Nephron progenitor cell (in vitro differentiated cells): ENCODE measurements around the gene MFRP.

Experiments
- DNase-seq: peaks from one replicate; pipeline ENCODE4 v3.0.0; 2021
- H3K27ac Mint-ChIP-seq: 2 replicates; pipeline ENCODE4 v1.8.0; 2021; ENCODE audit warnings: mild to moderate bottlenecking, moderate library complexity, mixed read lengths
- H3K27me3 Mint-ChIP-seq: 2 replicates; pipeline ENCODE4 v1.8.0; 2021; ENCODE audit warnings: mild to moderate bottlenecking, low read depth, mixed read lengths; ENCODE audit not compliant: poor library complexity
- H3K36me3 Mint-ChIP-seq: 2 replicates; pipeline ENCODE4 v1.8.0; 2021; ENCODE audit warnings: low read depth, mixed read lengths
- H3K4me1 Mint-ChIP-seq: 2 replicates; pipeline ENCODE4 v1.8.0; 2021; ENCODE audit warnings: mixed read lengths
- H3K4me3 Mint-ChIP-seq: 2 replicates; pipeline ENCODE4 v1.8.0; 2021; ENCODE audit warnings: mild to moderate bottlenecking, moderate library complexity, mixed read lengths
- H3K9me3 Mint-ChIP-seq: 2 replicates; pipeline ENCODE4 v1.8.0; 2021; ENCODE audit warnings: mild to moderate bottlenecking, moderate library complexity, mixed read lengths
- CTCF ChIP-seq: fragments of 200-600 bp; sonication (generic); IDR thresholded peaks from 2 replicates; pipeline ENCODE4 v1.5.0; 2021; ENCODE audit warnings: antibody characterized with exemption

Gene MFRP

GRCh38 chr11:119300198-119300964, 46.1 kb downstream of the MFRP start:
- H3K27ac Mint-ChIP-seq = no peak overlapping the region
- peaks cover 72% of the 10 kb centered on the region for H3K36me3 Mint-ChIP-seq
- H3K27me3 Mint-ChIP-seq = no peaks in the 10 kb centered on the region
- TF ChIP-seq CTCF = no peak
- DNase-seq = no peak
- H3K4me1 Mint-ChIP-seq = no peaks in the 10 kb centered on the region
- no peaks in the 10 kb centered on the region for H3K9me3 Mint-ChIP-seq
- H3K4me3 Mint-ChIP-seq = no peak overlapping the region

- Mint-ChIP-seq H3K4me3 (no peak overlapping the region), H3K4me1 (no peaks in the 10 kb centered on the region), H3K36me3 (peaks cover 64% of the 10 kb centered on the region), H3K27ac (no peak overlapping the region), H3K27me3 (no peaks in the 10 kb centered on the region), H3K9me3 (no peaks in the 10 kb centered on the region)
- TF ChIP-seq CTCF = no peak
- no peak for DNase-seq
Observed at GRCh38 chr11:119299416-119299815, 47.1 kb downstream of the MFRP start.

GRCh38 chr11:119298726-119299125, 47.8 kb downstream of the MFRP start:
- Mint-ChIP-seq H3K27ac (no peak overlapping the region), H3K27me3 (no peaks in the 10 kb centered on the region), H3K36me3 (peaks cover 58% of the 10 kb centered on the region), H3K4me1 (no peaks in the 10 kb centered on the region), H3K4me3 (no peak overlapping the region), H3K9me3 (no peaks in the 10 kb centered on the region)
- DNase-seq = no peak
- no peak for TF ChIP-seq CTCF

GRCh38 chr11:119297938-119298337, 48.6 kb downstream of the MFRP start:
- Mint-ChIP-seq H3K9me3 (no peaks in the 10 kb centered on the region), H3K27ac (no peak overlapping the region), H3K27me3 (no peaks in the 10 kb centered on the region), H3K4me1 (no peaks in the 10 kb centered on the region), H3K36me3 (peaks cover 58% of the 10 kb centered on the region), H3K4me3 (no peak overlapping the region)
- no peak for TF ChIP-seq CTCF
- no peak for DNase-seq

GRCh38 chr11:119295178-119295577, 51.3 kb downstream of the MFRP start:
- Mint-ChIP-seq H3K27me3 (no peaks in the 10 kb centered on the region), H3K27ac (no peak overlapping the region), H3K36me3 (peaks cover 66% of the 10 kb centered on the region), H3K4me1 (no peaks in the 10 kb centered on the region), H3K9me3 (peaks cover 20% of the 10 kb centered on the region), H3K4me3 (no peak overlapping the region)
- no peak for DNase-seq
- TF ChIP-seq CTCF = no peak

GRCh38 chr11:119293461-119293860, 53.0 kb downstream of the MFRP start:
- Mint-ChIP-seq H3K27me3 (no peaks in the 10 kb centered on the region), H3K36me3 (peaks cover 66% of the 10 kb centered on the region), H3K4me3 (no peak overlapping the region), H3K9me3 (peaks cover 20% of the 10 kb centered on the region), H3K27ac (no peak overlapping the region), H3K4me1 (no peaks in the 10 kb centered on the region)
- no peak for DNase-seq
- no peak for TF ChIP-seq CTCF
